ENCODE results near the gene KISS1. TPM values are rescaled to one million over a fixed set of nuclear protein-coding genes. Genes with fewer than 3 reads are reported as not detected.

KISS1 gene
- total and polyA plus RNA-seq, 12 donors, result 0.34 to 0.50 TPM; not detected in 10

DNA sequence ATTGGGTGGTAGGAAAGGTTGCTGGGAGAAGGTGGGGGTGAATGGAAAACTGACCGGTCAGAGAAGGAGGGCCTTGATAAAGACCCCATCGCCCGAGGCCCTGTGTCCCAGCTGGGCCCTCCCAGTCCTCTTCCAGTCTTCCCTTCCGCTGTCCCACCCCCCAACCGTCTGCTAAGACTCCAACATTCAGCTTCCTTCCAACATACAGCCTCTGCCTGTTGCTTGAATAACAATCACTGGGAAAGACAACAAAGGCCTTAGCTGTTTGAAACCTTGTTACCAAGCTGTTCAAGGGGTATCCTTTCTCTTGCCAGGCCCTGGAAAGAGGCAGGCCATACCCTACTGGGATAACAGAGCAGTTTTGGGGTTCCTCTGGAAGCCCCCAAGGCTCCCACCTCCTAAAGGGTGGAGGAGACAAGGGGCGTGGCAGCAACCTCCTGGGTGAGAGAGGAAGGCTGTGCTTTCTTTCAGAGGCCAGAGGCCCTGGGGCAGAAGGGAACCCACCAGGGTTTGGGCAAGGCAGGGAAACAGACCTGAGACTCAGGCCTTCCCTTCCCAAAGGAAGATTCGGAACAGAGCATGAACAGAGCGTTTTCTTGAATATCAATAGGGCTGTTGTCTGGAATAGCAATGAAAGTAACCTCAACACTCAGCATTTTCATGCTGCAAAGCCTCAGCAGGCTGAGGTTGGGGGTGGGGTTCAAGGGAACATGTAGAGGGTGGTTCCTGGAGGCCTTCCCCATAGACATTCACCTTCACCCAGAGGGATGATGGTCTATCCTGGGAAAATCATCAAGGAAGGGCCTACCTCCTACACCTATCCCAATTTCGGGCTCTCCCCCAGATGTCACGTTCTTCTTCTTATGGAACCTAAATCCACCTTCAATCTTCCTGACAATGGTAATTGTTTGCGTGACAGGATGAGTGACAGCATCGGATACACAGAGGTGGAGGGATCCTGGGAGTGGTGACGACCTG lies 48.6 kb downstream of the KISS1 start:
- no peak for DNase-seq

GRCh38 chr1:204146965-204147364 lies 49.3 kb downstream of the KISS1 start:
- Histone ChIP-seq H3K27me3 (no peaks in the 10 kb centered on the region), H3K36me3 (replicated peaks in 1 of 2) (no peaks in the 10 kb centered on the region)

More for the DNA sequence above, 48.6 kb downstream of the KISS1 start:
- peaks cover 6 to 27% of the 10 kb centered on the region in 2 donors for H3K4me1 ChIP-seq (replicated peaks in 1 of 2)
- no peak overlapping the region for H3K27ac ChIP-seq
- H3K4me3 ChIP-seq, result no peak overlapping the region
- H3K27me3 ChIP-seq, result no peaks in the 10 kb centered on the region
- 80 to 84% (median 82%) methylated on average over 13 of the region's 13 CpGs for WGBS, 4 donors
- TF ChIP-seq CTCF (IDR thresholded peaks at IDR 0.05) (no peak), POLR2A (IDR thresholded peaks at IDR 0.05) (no peak)
- H3K9me3 ChIP-seq (replicated peaks in 1 of 3), result no peaks in the 10 kb centered on the region
- H3K36me3 ChIP-seq (replicated peaks in 1 of 2), result no peaks in the 10 kb centered on the region
- intact Hi-C loops (cut with DNase I), result no loop called here

DNA sequence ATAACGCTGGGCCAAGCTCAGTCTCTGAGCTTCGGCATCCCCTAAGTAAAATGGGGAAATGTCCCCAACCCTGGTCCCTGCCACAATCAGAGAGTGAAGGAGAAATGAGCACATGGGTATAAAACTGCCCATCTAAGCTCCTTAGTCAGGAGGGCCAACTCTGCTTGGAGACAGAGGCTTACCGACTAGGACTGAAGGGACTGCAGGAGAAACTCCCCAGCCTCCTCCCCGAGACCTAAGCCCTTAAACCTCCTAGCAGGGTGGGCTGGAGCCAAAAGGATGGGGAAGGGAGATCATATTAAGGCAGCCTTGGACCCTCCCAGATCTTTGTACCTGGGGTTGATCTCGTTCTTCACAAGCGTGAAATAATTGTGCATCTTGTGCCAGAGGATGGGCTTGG lies 50.0 kb downstream of the KISS1 start:
- WGBS, 4 donors, result 88 to 97% (median 92%) methylated on average over 6 of the region's 6 CpGs
- intact Hi-C loops (cut with DNase I), result no loop called here
- TF ChIP-seq POLR2A (IDR thresholded peaks at IDR 0.05), result no peak
- no peak for TF ChIP-seq CTCF (IDR thresholded peaks at IDR 0.05)

More at GRCh38 chr1:204146965-204147364, 49.3 kb downstream of the KISS1 start:
- WGBS, 4 donors, result 49 to 79% (median 76%) methylated on average over 4 to 7 of the region's 7 CpGs
- intact Hi-C loops (cut with DNase I), result no loop called here
- H3K4me3 ChIP-seq, result no peak overlapping the region
- TF ChIP-seq CTCF (IDR thresholded peaks at IDR 0.05) (no peak), POLR2A (IDR thresholded peaks at IDR 0.05) (no peak)
- no peak for DNase-seq
- H3K4me1 ChIP-seq (replicated peaks in 1 of 2), result peaks cover 6 to 22% of the 10 kb centered on the region in 2 donors
- H3K27ac ChIP-seq, result no peak overlapping the region
- H3K9me3 ChIP-seq (replicated peaks in 1 of 3), result no peaks in the 10 kb centered on the region

DNA sequence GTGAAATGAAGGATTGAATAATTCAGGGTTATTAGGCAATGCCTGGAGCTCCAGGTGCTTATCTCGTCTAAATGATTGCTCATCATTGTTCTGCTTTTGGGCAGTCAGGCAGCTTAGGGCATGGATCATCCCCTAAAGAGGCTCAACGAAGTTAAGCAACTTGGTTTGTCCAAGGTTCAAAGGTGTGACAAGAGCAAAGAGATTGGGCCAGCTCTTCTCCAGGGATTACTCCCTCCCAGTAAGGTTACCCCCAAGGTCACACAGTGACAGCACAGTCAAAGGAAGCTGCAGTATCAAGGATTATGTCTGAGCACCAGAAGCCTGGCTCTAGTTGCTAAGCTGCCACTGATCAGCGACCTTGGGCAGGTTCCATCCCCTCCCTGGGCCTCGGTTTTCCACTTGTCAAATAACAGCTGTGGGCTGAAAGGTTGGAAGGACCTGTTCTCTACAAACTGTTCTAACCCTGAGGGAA lies 51.2 kb downstream of the KISS1 start:
- H3K4me3 ChIP-seq, result no peak overlapping the region
- H3K4me1 ChIP-seq (replicated peaks in 1 of 2), result peaks cover 3 to 15% of the 10 kb centered on the region in 2 donors
- intact Hi-C loops (cut with DNase I), result no loop called here
- no peaks in the 10 kb centered on the region for H3K9me3 ChIP-seq (replicated peaks in 1 of 3)
- DNase-seq, result peak in 3 of 7 donors; percentile 31 to 59 (median 47)
- H3K27me3 ChIP-seq, result no peaks in the 10 kb centered on the region
- H3K27ac ChIP-seq, result peak overlapping the region in 1 of 5 donors; percentile 17
- H3K36me3 ChIP-seq (replicated peaks in 1 of 2), result no peaks in the 10 kb centered on the region
- 35 to 55% (median 39%) methylated on average over 4 of the region's 4 CpGs for WGBS, 4 donors
- TF ChIP-seq POLR2A (IDR thresholded peaks at IDR 0.05), result no peak
- no peak for TF ChIP-seq CTCF (IDR thresholded peaks at IDR 0.05)

More for the DNA sequence above, 50.0 kb downstream of the KISS1 start:
- H3K27me3 ChIP-seq, result no peaks in the 10 kb centered on the region
- DNase-seq, result no peak
- H3K4me3 ChIP-seq, result no peak overlapping the region
- H3K4me1 ChIP-seq (replicated peaks in 1 of 2), result peaks cover 3 to 18% of the 10 kb centered on the region in 2 donors
- H3K36me3 ChIP-seq (replicated peaks in 1 of 2), result no peaks in the 10 kb centered on the region
- no peak overlapping the region for H3K27ac ChIP-seq
- no peaks in the 10 kb centered on the region for H3K9me3 ChIP-seq (replicated peaks in 1 of 3)

Data from adrenal gland (tissue), 12 donors.